Activated B cell treated with CpG ODN at 0.5 μM for 24 hours (primary cell): ENCODE data around the gene NCDN. TPM values are rescaled to one million over a fixed set of nuclear protein-coding genes. Genes with fewer than 3 reads are reported as not detected.
A peak's percentile ranks its signal among the peaks of the same experiment; 100 is the strongest.

Source experiments
- ATAC-seq: fragments of 200-7000 bp; cut with Tn5 transposase; one replicate; pipeline ENCODE4 v1.10.0; 2021; ENCODE audit warnings: low read depth, mild to moderate bottlenecking, moderate library complexity
- CTCF ChIA-PET: fragments of 350-600 bp; sonication (Branson Sonifier 250); formaldehyde crosslinking; loops from one replicate; lab custom pipeline; 2021; ENCODE audit warnings: antibody characterized with exemption; lab: Charles Lee
- POLR2A ChIA-PET: fragments of 350-600 bp; sonication (Branson Sonifier 250); formaldehyde crosslinking; loops from one replicate; lab custom pipeline; 2021; ENCODE audit warnings: antibody characterized with exemption; lab: Charles Lee
- DNase-seq: peaks from one replicate; pipeline ENCODE4 v3.0.0; 2022
- H3K27ac Mint-ChIP-seq: one replicate; pipeline ENCODE4 v1.8.0; 2020; ENCODE audit warnings: mixed read lengths
- H3K27me3 Mint-ChIP-seq: one replicate; pipeline ENCODE4 v1.8.0; 2021; ENCODE audit warnings: mixed read lengths
- H3K36me3 Mint-ChIP-seq: one replicate; pipeline ENCODE4 v1.8.0; 2021; ENCODE audit warnings: low read depth, mixed read lengths
- H3K4me1 Mint-ChIP-seq: one replicate; pipeline ENCODE4 v1.8.0; 2021; ENCODE audit warnings: mixed read lengths
- H3K4me3 Mint-ChIP-seq: one replicate; pipeline ENCODE4 v1.8.0; 2020; ENCODE audit warnings: mild to moderate bottlenecking, mixed read lengths
- H3K9me3 Mint-ChIP-seq: one replicate; pipeline ENCODE4 v1.8.0; 2020; ENCODE audit warnings: mixed read lengths
- intact Hi-C: fragments of 100-400 bp; cut with micrococcal nuclease; formaldehyde crosslinking; loops from one replicate; pipeline ENCODE4 v1.15.1; 2024
- total RNA-seq: library from RNA; stranded (reverse); gene quantifications from 2 replicates; pipeline ENCODE4 v1.2.3, GENCODE V29; 2022
- TF ChIP-seq, protein P1 (sequence below): fragments of 200-600 bp; IDR thresholded peaks from one replicate; pipeline ENCODE4 v1.8.0; 2022; ENCODE audit warnings: antibody characterized with exemption, mild to moderate bottlenecking

Gene NCDN
- total RNA-seq, 1 donor from 2014 or later: 18.4 TPM

DNA sequence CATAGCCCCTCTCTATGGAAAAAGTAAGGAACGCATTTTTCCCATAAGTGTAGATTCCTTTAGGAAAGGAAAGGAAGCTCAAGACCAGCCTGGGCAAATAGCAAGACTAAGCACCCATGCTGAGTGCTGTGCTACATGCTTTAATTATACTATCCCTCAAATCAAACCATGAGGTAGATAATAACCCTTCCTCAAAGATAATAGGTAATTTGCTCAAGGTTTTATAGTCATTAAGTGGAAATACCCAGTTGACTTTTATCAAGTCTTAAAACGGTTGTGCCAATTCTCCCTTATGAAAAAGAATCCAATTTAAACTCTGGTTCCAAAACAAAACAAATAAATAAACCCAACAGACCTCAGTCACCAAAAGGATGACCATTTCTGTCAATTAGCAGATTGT is 3.7 kb upstream of the NCDN start:
- DNase-seq: no peak
- peaks cover 28% of the 10 kb centered on the region for H3K4me1 Mint-ChIP-seq
- TF ChIP-seq, protein P1, sequence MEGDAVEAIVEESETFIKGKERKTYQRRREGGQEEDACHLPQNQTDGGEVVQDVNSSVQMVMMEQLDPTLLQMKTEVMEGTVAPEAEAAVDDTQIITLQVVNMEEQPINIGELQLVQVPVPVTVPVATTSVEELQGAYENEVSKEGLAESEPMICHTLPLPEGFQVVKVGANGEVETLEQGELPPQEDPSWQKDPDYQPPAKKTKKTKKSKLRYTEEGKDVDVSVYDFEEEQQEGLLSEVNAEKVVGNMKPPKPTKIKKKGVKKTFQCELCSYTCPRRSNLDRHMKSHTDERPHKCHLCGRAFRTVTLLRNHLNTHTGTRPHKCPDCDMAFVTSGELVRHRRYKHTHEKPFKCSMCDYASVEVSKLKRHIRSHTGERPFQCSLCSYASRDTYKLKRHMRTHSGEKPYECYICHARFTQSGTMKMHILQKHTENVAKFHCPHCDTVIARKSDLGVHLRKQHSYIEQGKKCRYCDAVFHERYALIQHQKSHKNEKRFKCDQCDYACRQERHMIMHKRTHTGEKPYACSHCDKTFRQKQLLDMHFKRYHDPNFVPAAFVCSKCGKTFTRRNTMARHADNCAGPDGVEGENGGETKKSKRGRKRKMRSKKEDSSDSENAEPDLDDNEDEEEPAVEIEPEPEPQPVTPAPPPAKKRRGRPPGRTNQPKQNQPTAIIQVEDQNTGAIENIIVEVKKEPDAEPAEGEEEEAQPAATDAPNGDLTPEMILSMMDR: no peak
- CTCF ChIA-PET: no interaction called here
- no peaks in the 10 kb centered on the region for H3K27me3 Mint-ChIP-seq
- POLR2A ChIA-PET: no interaction called here
- no peak overlapping the region for H3K4me3 Mint-ChIP-seq
- no peaks in the 10 kb centered on the region for H3K9me3 Mint-ChIP-seq
- intact Hi-C loops: no loop called here
- H3K36me3 Mint-ChIP-seq: peaks cover 38% of the 10 kb centered on the region
- no peak overlapping the region for H3K27ac Mint-ChIP-seq
- ATAC-seq: no peak

DNA sequence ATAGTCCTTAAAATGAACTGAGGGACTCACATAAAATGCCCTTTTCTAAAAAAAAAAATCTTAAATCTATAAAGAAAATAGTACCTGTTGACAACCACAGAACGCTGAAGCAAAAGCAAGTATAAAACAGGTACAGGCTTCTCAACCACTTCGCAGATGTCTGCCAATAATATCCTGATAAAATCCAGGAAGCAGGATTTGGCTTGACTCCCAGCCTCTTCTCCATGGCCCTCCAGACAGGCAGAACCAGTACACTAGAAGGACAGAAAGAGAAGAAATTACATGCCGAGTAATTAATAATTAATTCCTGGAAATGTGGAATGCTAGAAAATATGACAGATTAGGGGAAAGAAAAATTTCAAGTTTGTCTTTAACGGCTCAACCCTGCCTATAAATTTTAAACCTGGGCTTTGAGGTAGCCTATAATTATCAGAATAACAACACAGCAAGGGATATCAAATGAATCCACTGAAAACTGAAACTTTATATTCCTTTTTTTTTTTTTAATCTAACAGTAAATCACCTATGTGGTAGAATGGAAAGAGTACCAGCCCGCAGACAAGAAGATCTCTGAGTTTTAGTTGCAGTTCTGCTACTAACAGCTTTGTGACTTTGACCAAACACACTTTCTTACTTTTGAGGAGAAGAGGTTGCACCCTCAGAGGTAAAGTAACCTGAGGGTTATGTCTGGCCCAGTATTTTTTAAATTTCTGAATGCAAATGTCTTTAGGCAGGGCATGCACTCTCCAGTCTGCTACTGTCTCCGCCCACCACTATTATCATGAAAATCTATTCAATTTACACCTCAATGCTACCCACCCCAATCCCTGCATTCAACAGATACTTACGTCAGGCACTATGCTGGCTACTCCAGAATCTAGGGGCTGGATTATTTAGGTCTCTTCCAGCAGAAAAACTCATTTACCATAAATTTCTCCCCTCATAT is 3.1 kb upstream of the NCDN start:
- Mint-ChIP-seq H3K36me3 (peaks cover 33% of the 10 kb centered on the region), H3K27ac (no peak overlapping the region), H3K4me1 (peaks cover 30% of the 10 kb centered on the region), H3K27me3 (no peaks in the 10 kb centered on the region), H3K9me3 (no peaks in the 10 kb centered on the region), H3K4me3 (no peak overlapping the region)
- TF ChIP-seq, protein P1: no peak
- CTCF ChIA-PET: no interaction called here
- ATAC-seq (no peak), DNase-seq (no peak)
- intact Hi-C loops: loop anchor here (5.0 kb wide), 2 partner anchors 88 to 668 kb away; partner anchors contain the start of genes PSMB2 and THRAP3
- POLR2A ChIA-PET: no interaction called here

- ATAC-seq (no peak), DNase-seq (no peak)
- intact Hi-C loops: loop anchor here (5.0 kb wide), 2 partner anchors 87 to 667 kb away; partner anchors contain the start of genes PSMB2 and THRAP3
- Mint-ChIP-seq H3K9me3 (no peaks in the 10 kb centered on the region), H3K27ac (no peak overlapping the region), H3K4me3 (peak overlapping the region; percentile 12), H3K36me3 (peaks cover 27% of the 10 kb centered on the region), H3K27me3 (no peaks in the 10 kb centered on the region), H3K4me1 (peaks cover 32% of the 10 kb centered on the region)
- CTCF ChIA-PET: no interaction called here
- TF ChIP-seq, protein P1: no peak
- POLR2A ChIA-PET: no interaction called here
Measured at GRCh38 chr1:35555212-35555584, 2.4 kb upstream of the NCDN start.

DNA sequence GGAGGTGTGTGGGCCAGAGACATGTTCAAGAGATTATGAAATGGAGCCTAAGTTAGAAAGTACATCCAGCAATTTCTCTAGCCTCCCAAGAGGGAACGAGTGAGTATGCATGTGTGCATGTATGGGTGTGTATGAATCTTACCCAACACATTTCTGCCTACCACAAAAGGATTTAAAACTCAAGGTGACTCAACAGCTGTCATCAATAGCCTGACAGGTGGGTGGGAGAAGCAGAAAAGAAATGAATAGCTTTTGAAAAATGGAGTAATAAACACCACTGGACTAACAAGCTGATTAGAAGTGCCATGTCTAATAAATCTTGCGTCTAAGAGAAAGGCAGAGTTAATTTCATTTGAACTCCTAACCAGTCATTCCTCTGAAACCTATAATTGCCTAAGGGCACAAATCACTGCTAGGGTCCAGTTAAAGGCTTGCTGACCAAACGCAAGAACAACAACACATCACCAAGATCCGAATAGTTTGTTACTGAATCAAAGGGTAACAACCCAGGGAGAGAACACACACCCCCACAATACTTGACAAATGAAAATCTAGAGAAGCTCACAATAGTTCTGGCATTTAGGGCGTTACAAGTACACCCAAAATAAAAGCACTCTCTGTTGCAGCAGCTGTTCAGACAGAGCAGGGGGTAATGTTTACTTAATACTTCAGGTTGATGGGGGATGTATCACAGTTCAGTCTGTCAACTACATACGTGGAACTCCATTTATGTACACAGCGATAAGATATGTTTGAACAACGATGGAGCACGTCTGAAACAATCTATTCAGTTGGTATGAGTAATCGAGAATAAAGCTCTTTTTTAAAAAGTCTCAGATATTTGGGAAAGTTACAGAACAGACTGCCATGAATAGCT is 1.8 kb upstream of the NCDN start:
- CTCF ChIA-PET: interaction anchor here (0.9 to 1.7 kb wide), 2 partner anchors 9 to 160 kb away, joined by 4 to 6 read pairs; no protein-coding TSS in a partner anchor
- TF ChIP-seq, protein P1: no peak
- H3K4me1 Mint-ChIP-seq: peaks cover 32% of the 10 kb centered on the region
- no peaks in the 10 kb centered on the region for H3K27me3 Mint-ChIP-seq
- ATAC-seq (no peak), DNase-seq (no peak)
- intact Hi-C loops: loop anchor here (2.0 to 5.0 kb wide), 5 partner anchors 17 to 666 kb away; partner anchors contain the start of genes PSMB2, SFPQ and THRAP3
- peak overlapping the region; percentile 96 for H3K4me3 Mint-ChIP-seq
- H3K27ac Mint-ChIP-seq: no peak overlapping the region
- H3K9me3 Mint-ChIP-seq: no peaks in the 10 kb centered on the region
- POLR2A ChIA-PET: interaction anchor here (2.0 kb wide), 1 partner anchor 16 kb away, joined by 8 read pairs; no protein-coding TSS in a partner anchor
- H3K36me3 Mint-ChIP-seq: peaks cover 25% of the 10 kb centered on the region
